H7 (cell line): ENCODE data around the gene FAM43A. TPM values are rescaled to one million over a fixed set of nuclear protein-coding genes. Genes with fewer than 3 reads are reported as not detected.

Experiments used
- DNase-seq: peaks from one replicate; pipeline ENCODE4 v3.0.0; 2012
- H3K27me3 ChIP-seq: 2 replicates; pipeline ENCODE4 v1.6.0; 2011; ENCODE audit warnings: mild to moderate bottlenecking, low read length; ENCODE audit not compliant: control insufficient read depth, insufficient read depth
- H3K36me3 ChIP-seq: replicated peaks from 2 replicates; pipeline ENCODE4 v1.5.1; 2011; ENCODE audit warnings: low read length; ENCODE audit not compliant: control insufficient read depth, insufficient read depth
- H3K4me3 ChIP-seq: 2 replicates; pipeline ENCODE4 v1.5.1; 2011; ENCODE audit warnings: low read depth, mild to moderate bottlenecking, control low read depth, low read length, moderate library complexity; ENCODE audit not compliant: insufficient read depth
- total RNA-seq: library from RNA; depleted of rRNA; stranded (reverse); fragments of >200 nt; shearing (Covaris generic); gene quantifications from 2 replicates; pipeline ENCODE4 v1.2.3, GENCODE V29; 2014

Gene FAM43A
- total RNA-seq, 1 experiment from 2014 or later: 5.5 TPM

GRCh38 chr3:194664857-194665256 lies 20.8 kb upstream of the FAM43A start:
- H3K36me3 ChIP-seq: peaks cover 7% of the 10 kb centered on the region
- H3K27me3 ChIP-seq: no peaks in the 10 kb centered on the region
- no peak overlapping the region for H3K4me3 ChIP-seq
- DNase-seq: no peak

- Histone ChIP-seq H3K36me3 (peaks cover 6% of the 10 kb centered on the region), H3K4me3 (no peak overlapping the region), H3K27me3 (no peaks in the 10 kb centered on the region)
- no peak for DNase-seq
Observed at GRCh38 chr3:194667363-194667762, 18.3 kb upstream of the FAM43A start.

GRCh38 chr3:194671511-194671899 lies 14.2 kb upstream of the FAM43A start:
- peaks cover 6% of the 10 kb centered on the region for H3K27me3 ChIP-seq
- H3K36me3 ChIP-seq: peaks cover 3% of the 10 kb centered on the region
- peak; percentile 59 for DNase-seq
- H3K4me3 ChIP-seq: peak overlapping the region; percentile 89

GRCh38 chr3:194671900-194672808 lies 13.5 kb upstream of the FAM43A start, which contains the start of gene LSG1:
LSG1 (minus strand) TSS chr3:194672191; CDS start chr3:194672162, 29 bp downstream.
- peak; percentile 91 for DNase-seq
- peaks cover 6% of the 10 kb centered on the region for H3K27me3 ChIP-seq
- peaks cover 3% of the 10 kb centered on the region for H3K36me3 ChIP-seq

GRCh38 chr3:194672876-194673275 lies 12.8 kb upstream of the FAM43A start:
- DNase-seq: no peak
- Histone ChIP-seq H3K27me3 (peaks cover 6% of the 10 kb centered on the region), H3K4me3 (peak overlapping the region; percentile 89), H3K36me3 (peaks cover 3% of the 10 kb centered on the region)

More at GRCh38 chr3:194671900-194672808, 13.5 kb upstream of the FAM43A start, which contains the start of gene LSG1:
- peak within 1 kb of the TSS; percentile 89 for H3K4me3 ChIP-seq

GRCh38 chr3:194673761-194674160 lies 11.9 kb upstream of the FAM43A start:
- DNase-seq: no peak
- H3K27me3 ChIP-seq: peaks cover 6% of the 10 kb centered on the region
- no peak overlapping the region for H3K4me3 ChIP-seq
- H3K36me3 ChIP-seq: peaks cover 3% of the 10 kb centered on the region

GRCh38 chr3:194675081-194675640 lies 10.5 kb upstream of the FAM43A start:
- no peaks in the 10 kb centered on the region for H3K36me3 ChIP-seq
- H3K4me3 ChIP-seq: no peak overlapping the region
- no peak for DNase-seq
- peaks cover 6% of the 10 kb centered on the region for H3K27me3 ChIP-seq

GRCh38 chr3:194675680-194676079 lies 10.0 kb upstream of the FAM43A start:
- Histone ChIP-seq H3K36me3 (no peaks in the 10 kb centered on the region), H3K27me3 (peaks cover 6% of the 10 kb centered on the region), H3K4me3 (no peak overlapping the region)
- no peak for DNase-seq

GRCh38 chr3:194676471-194676870 lies 9.2 kb upstream of the FAM43A start:
- peaks cover 6% of the 10 kb centered on the region for H3K27me3 ChIP-seq
- no peak for DNase-seq
- H3K4me3 ChIP-seq: no peak overlapping the region
- H3K36me3 ChIP-seq: no peaks in the 10 kb centered on the region

- no peaks in the 10 kb centered on the region for H3K36me3 ChIP-seq
- DNase-seq: no peak
- H3K4me3 ChIP-seq: no peak overlapping the region
- H3K27me3 ChIP-seq: peaks cover 17% of the 10 kb centered on the region
Observed at GRCh38 chr3:194680888-194681615, 4.6 kb upstream of the FAM43A start.

- Histone ChIP-seq H3K4me3 (no peak overlapping the region), H3K36me3 (no peaks in the 10 kb centered on the region), H3K27me3 (peaks cover 29% of the 10 kb centered on the region)
- DNase-seq: no peak
Observed at GRCh38 chr3:194682189-194682693, 3.4 kb upstream of the FAM43A start.

GRCh38 chr3:194682694-194683310 lies 2.9 kb upstream of the FAM43A start:
- no peak overlapping the region for H3K4me3 ChIP-seq
- H3K36me3 ChIP-seq: no peaks in the 10 kb centered on the region
- peaks cover 33% of the 10 kb centered on the region for H3K27me3 ChIP-seq
- peak; percentile 84 for DNase-seq

GRCh38 chr3:194683380-194683779 lies 2.3 kb upstream of the FAM43A start:
- Histone ChIP-seq H3K27me3 (peaks cover 33% of the 10 kb centered on the region), H3K36me3 (no peaks in the 10 kb centered on the region), H3K4me3 (no peak overlapping the region)
- DNase-seq: no peak

GRCh38 chr3:194685065-194685717 lies 492 bp upstream of the FAM43A start:
- Histone ChIP-seq H3K4me3 (peak overlapping the region; percentile 69), H3K27me3 (peaks cover 33% of the 10 kb centered on the region), H3K36me3 (no peaks in the 10 kb centered on the region)
- no peak for DNase-seq
